ENCODE measurements around the gene PTPRM.

GRCh38 chr18:8380926-8381325, 813.8 kb downstream of the PTPRM start:
- no peak for TF ChIP-seq RXRA (IDR thresholded peaks at IDR 0.05; ENCODE audit: insufficient read depth, low read depth, low read length)
- no peak for TF ChIP-seq ATF3 (IDR thresholded peaks at IDR 0.05; ENCODE audit: insufficient read depth, low read depth, low read length)
- no peak for TF ChIP-seq EZH2 (IDR thresholded peaks at IDR 0.05; ENCODE audit: low read depth, low read length, severe bottlenecking)
- no peak for TF ChIP-seq NRF1 (IDR thresholded peaks at IDR 0.05; ENCODE audit: low read depth, low read length)
- TF ChIP-seq EGR1 (IDR thresholded peaks at IDR 0.05; ENCODE audit: borderline replicate concordance, low read depth, low read length) = no peak
- TF ChIP-seq POLR2A (IDR thresholded peaks at IDR 0.05; ENCODE audit: control extremely low read depth in 1 of 2, low read depth in 2 of 2, low read length in 2 of 2) = no peak
